Measurements from ENCODE around the gene DCLK2.

DCLK2 gene

GRCh38 chr4:150070464-150071170 is 7.6 kb upstream of the DCLK2 start:
- DNase-seq = no peak

GRCh38 chr4:150072471-150072870 is 5.8 kb upstream of the DCLK2 start:
- DNase-seq = no peak

GRCh38 chr4:150072906-150073714 is 5.1 kb upstream of the DCLK2 start:
- DNase-seq = no peak

- no peak for DNase-seq
Measured at GRCh38 chr4:150074064-150074463, 4.2 kb upstream of the DCLK2 start.

- DNase-seq = no peak
Measured at GRCh38 chr4:150078579-150079080, 385 bp downstream of the DCLK2 start.

GRCh38 chr4:150079081-150079581 is 886 bp downstream of the DCLK2 start:
- no peak for DNase-seq

- no peak for DNase-seq
Measured at GRCh38 chr4:150080337-150080736, 2.1 kb downstream of the DCLK2 start.

- DNase-seq = no peak
Measured at GRCh38 chr4:150080875-150081274, 2.6 kb downstream of the DCLK2 start.

- DNase-seq = no peak
Measured at GRCh38 chr4:150082241-150082640, 4.0 kb downstream of the DCLK2 start.

- DNase-seq = no peak
Measured at GRCh38 chr4:150087006-150087405, 8.8 kb downstream of the DCLK2 start.

GRCh38 chr4:150089732-150090131 is 11.5 kb downstream of the DCLK2 start:
- DNase-seq = no peak

GRCh38 chr4:150090836-150091235 is 12.6 kb downstream of the DCLK2 start:
- DNase-seq = no peak

- no peak for DNase-seq
Measured at GRCh38 chr4:150094676-150095075, 16.4 kb downstream of the DCLK2 start.

GRCh38 chr4:150096625-150097024 is 18.4 kb downstream of the DCLK2 start:
- no peak for DNase-seq

GRCh38 chr4:150098214-150098613 is 20.0 kb downstream of the DCLK2 start:
- no peak for DNase-seq

- DNase-seq = no peak
Measured at GRCh38 chr4:150104404-150105027, 26.3 kb downstream of the DCLK2 start.

GRCh38 chr4:150106886-150107285 is 28.6 kb downstream of the DCLK2 start:
- no peak for DNase-seq

GRCh38 chr4:150108691-150109090 is 30.4 kb downstream of the DCLK2 start:
- DNase-seq = no peak

- no peak for DNase-seq
Measured at GRCh38 chr4:150114641-150115040, 36.4 kb downstream of the DCLK2 start.

- DNase-seq = no peak
Measured at GRCh38 chr4:150115851-150116250, 37.6 kb downstream of the DCLK2 start.

- DNase-seq = no peak
Measured at GRCh38 chr4:150116506-150116905, 38.3 kb downstream of the DCLK2 start.

GRCh38 chr4:150117094-150117493 is 38.8 kb downstream of the DCLK2 start:
- no peak for DNase-seq

GRCh38 chr4:150117629-150118028 is 39.4 kb downstream of the DCLK2 start:
- no peak for DNase-seq

GRCh38 chr4:150119492-150119891 is 41.2 kb downstream of the DCLK2 start:
- DNase-seq = no peak

Measured in DMS 273 treated with DMSO at 0.1 percent for 48 hours (cell line).